ENCODE data around the gene UGT1A8.

UGT1A8 gene

DNA sequence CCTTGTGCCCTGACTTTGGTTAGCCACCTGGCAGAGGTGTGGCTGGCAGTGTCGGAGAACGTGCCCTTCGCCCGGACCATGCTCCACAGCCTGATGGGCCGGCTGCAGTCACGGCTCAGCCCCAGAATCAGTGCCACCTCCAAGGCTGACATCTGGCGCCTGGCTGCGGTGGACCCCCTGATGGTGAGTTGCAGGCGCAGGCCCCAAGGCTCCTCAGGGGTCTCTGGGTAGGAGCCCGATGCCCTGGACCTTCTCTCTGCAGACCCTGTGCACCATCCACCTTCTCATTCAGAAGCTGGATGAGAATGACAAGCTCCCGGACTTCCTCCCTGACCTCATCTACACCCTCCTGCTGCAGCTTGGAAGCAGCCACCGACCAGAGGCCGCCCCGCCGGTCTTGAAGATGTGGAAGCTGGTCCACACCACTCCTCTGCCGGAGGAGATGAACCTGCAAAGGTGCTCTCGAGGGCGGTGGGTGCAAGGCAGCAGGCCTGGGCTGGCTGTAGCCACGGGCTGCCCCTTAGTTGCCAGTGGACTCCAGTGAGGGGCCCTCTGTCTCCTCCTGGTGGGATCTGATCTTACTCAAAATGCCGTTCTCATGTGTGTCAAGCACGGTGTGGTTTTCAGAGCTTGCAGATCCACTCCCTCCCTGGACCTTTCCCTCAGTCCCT, 204.8 kb downstream of the UGT1A8 start:
- DNase-seq, result no peak
